Breast epithelium (tissue), 4 donors: ENCODE results near the gene GAS6. TPM values are rescaled to one million over a fixed set of nuclear protein-coding genes. Genes with fewer than 3 reads are reported as not detected.

Experiments used
- DNase-seq, 2 donors: peaks; one replicate each; pipeline ENCODE4 v3.0.0-alpha.2; 2019; ENCODE audit warnings: low spot score in 2 of 2
- H3K27ac ChIP-seq, 2 donors: fragments of 200-600 bp; sonication (generic) in 1 of 2; one replicate each; pipeline ENCODE4 v1.5.1; 2016 to 2019; ENCODE audit warnings: mild to moderate bottlenecking in 1 of 2
- H3K27me3 ChIP-seq, 2 donors: fragments of 200-600 bp; sonication (generic) in 1 of 2; one replicate each; pipeline versions ENCODE4 v1.5.1 to v1.6.0; 2017 to 2019; ENCODE audit warnings: control low read depth in 1 of 2, mild to moderate bottlenecking in 1 of 2
- H3K36me3 ChIP-seq: fragments of 200-600 bp; one replicate; pipeline ENCODE4 v1.5.1; 2019
- H3K4me1 ChIP-seq, 2 donors: fragments of 200-600 bp; sonication (generic); one replicate each; pipeline ENCODE4 v1.5.1; 2016 to 2019; ENCODE audit warnings: control low read depth in 1 of 2
- H3K4me3 ChIP-seq, 3 donors: fragments of 200-600 bp; sonication (generic); 1 replicate in 2 of 3; 2 replicates in 1 of 3; pipeline ENCODE4 v1.5.1; 2016 to 2019; ENCODE audit warnings: mild to moderate bottlenecking in 3 of 3, moderate library complexity in 2 of 3
- H3K9me3 ChIP-seq, 2 donors: fragments of 200-600 bp; sonication (generic) in 1 of 2; one replicate each; pipeline ENCODE4 v1.5.1; 2016 to 2019; ENCODE audit warnings: control low read depth in 1 of 2
- POLR2A ChIP-seq: fragments of 450-650 bp; IDR thresholded peaks from one replicate; pipeline ENCODE4 v1.6.1; 2016; ENCODE audit warnings: antibody characterized with exemption, mild to moderate bottlenecking, moderate library complexity
- POLR2AphosphoS5 ChIP-seq, 3 donors: sonication (generic); formaldehyde crosslinking; IDR thresholded peaks; one replicate each; pipeline ENCODE4 v1.6.1; 2017; ENCODE audit warnings: antibody characterized with exemption in 3 of 3
- intact Hi-C: fragments of 100-400 bp; cut with DNase I; formaldehyde crosslinking; loops from one replicate; pipeline ENCODE4 v1.15.1; 2023; ENCODE audit warnings: low total_unique reads
- total RNA-seq, 3 donors: library from RNA; depleted of rRNA; stranded (reverse); fragments of >200 nt; gene quantifications; one replicate each; pipeline ENCODE4 v1.1.0, GENCODE V29; 2016
- TF ChIP-seq, protein P1 (sequence below), 3 donors: fragments of 450-650 bp; IDR thresholded peaks; one replicate each; pipeline ENCODE4 v1.5.1; 2016 to 2017; ENCODE audit warnings: antibody characterized with exemption in 3 of 3, mild to moderate bottlenecking in 3 of 3, moderate library complexity in 3 of 3

GAS6 gene
- total RNA-seq, 3 donors from 2014 or later: 85.9 to 146 (median 103) TPM

DNA sequence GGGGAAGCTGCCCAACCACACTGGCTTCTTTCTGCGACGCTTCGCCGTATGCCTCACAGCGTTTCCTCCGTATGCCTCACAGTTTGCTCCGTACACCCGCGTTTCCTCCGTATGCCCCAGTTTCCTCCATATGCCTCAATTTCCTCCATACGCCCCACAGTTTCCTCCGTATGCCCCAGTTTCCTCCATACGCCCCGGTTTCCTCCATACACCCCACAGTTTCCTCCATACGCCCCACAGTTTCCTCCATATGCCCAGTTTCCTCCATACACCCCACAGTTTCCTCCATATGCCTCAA, 22.6 kb downstream of the GAS6 start:
- intact Hi-C loops: no loop called here
- H3K4me3 ChIP-seq: no peak overlapping the region
- H3K4me1 ChIP-seq: peaks cover 22 to 41% of the 10 kb centered on the region in 2 donors
- no peaks in the 10 kb centered on the region for H3K27me3 ChIP-seq
- DNase-seq: no peak
- H3K36me3 ChIP-seq: no peaks in the 10 kb centered on the region
- TF ChIP-seq POLR2AphosphoS5 (IDR thresholded peaks at IDR 0.05): no peak
- TF ChIP-seq, protein P1, sequence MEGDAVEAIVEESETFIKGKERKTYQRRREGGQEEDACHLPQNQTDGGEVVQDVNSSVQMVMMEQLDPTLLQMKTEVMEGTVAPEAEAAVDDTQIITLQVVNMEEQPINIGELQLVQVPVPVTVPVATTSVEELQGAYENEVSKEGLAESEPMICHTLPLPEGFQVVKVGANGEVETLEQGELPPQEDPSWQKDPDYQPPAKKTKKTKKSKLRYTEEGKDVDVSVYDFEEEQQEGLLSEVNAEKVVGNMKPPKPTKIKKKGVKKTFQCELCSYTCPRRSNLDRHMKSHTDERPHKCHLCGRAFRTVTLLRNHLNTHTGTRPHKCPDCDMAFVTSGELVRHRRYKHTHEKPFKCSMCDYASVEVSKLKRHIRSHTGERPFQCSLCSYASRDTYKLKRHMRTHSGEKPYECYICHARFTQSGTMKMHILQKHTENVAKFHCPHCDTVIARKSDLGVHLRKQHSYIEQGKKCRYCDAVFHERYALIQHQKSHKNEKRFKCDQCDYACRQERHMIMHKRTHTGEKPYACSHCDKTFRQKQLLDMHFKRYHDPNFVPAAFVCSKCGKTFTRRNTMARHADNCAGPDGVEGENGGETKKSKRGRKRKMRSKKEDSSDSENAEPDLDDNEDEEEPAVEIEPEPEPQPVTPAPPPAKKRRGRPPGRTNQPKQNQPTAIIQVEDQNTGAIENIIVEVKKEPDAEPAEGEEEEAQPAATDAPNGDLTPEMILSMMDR (IDR thresholded peaks at IDR 0.05): no peak
- peak overlapping the region in 1 of 2 donors; percentile 61 for H3K27ac ChIP-seq
- no peaks in the 10 kb centered on the region for H3K9me3 ChIP-seq

DNA sequence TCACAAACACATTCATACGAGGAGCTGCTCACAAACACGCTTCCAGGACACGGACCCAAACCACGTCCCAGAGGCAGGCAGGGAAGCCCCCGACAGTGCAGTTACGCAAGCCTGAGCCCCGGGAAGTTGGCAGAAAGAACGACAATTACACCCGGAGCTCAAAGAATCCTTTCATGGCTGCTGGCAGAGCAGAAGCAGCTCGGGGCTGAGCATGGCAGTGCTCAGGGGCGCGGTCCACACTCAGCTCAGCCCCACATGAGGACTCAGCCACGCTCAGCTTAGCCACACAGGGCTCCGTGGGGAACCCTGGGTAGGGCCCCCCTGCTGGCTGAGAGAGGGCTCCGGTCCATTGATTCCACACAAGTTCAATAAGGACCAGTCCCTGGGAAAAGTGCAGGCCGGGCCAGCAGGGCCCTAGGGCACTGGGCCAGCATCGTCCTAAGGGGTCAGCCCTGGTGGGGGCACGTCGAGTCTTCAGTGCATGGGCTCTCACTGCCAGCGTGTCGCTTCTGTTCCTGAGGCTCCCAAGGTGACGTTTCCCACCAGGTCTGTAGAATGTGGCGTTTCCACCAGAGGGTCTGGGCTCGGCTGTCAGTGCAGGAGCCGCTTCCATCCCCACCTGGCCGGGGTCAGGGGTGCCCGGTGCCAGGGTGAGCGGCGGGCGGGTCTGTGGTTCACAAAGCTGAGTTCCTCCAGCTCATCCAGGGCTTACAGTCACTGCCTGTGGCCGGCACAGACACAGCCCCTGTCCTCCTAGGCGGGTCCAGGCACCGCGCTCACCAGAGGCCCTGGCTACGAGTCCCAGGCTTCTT, 23.1 kb downstream of the GAS6 start:
- no peak overlapping the region for H3K4me3 ChIP-seq
- no peak for TF ChIP-seq POLR2AphosphoS5 (IDR thresholded peaks at IDR 0.05)
- TF ChIP-seq, protein P1 (IDR thresholded peaks at IDR 0.05): no peak
- no peak for TF ChIP-seq POLR2A
- H3K27me3 ChIP-seq: no peaks in the 10 kb centered on the region
- H3K36me3 ChIP-seq: no peaks in the 10 kb centered on the region
- H3K4me1 ChIP-seq: peaks cover 22 to 41% of the 10 kb centered on the region in 2 donors
- no peaks in the 10 kb centered on the region for H3K9me3 ChIP-seq
- intact Hi-C loops: no loop called here
- peak overlapping the region; percentile 61 to 70 for H3K27ac ChIP-seq
- DNase-seq: no peak

DNA sequence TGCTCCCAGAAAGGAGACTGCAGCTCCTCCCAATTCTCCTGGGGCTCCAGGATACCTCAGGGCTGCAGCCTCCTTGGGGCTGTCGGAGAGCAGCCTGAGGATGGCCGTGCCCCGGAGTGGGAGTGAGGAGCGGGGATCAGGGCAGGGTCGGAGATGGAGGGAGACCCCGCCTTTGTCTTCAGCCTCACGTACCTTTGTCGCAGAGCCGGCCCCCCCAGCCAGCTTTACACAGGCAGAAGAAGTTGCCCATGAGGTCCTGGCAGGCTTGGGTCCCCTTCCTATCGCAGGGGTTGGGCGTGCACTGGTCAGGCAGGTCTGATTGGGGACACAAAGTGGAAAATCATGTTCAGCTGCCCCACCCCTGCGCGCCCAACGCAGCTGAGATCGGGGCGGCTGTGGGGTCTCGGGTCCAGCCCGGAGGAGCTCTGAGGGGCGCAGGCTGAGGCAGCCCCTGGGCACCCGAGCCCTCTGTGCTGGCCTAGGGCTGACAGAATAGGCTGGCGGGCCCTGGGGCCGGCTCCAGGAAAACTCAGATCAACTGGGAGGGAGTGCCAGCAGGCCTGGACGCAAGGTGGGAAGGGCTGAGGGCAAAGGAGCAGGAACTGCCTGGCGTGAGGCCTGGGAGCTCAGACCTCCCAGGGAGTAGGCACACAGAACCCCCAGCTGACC, 24.2 kb downstream of the GAS6 start:
- Histone ChIP-seq H3K4me3 (no peak overlapping the region), H3K36me3 (no peaks in the 10 kb centered on the region), H3K27ac (peak overlapping the region; percentile 61 to 70), H3K4me1 (peaks cover 22 to 41% of the 10 kb centered on the region in 2 donors), H3K27me3 (no peaks in the 10 kb centered on the region), H3K9me3 (no peaks in the 10 kb centered on the region)
- DNase-seq: no peak
- intact Hi-C loops: no loop called here
- no peak for TF ChIP-seq POLR2AphosphoS5 (IDR thresholded peaks at IDR 0.05)
- TF ChIP-seq, protein P1 (IDR thresholded peaks at IDR 0.05): no peak
- no peak for TF ChIP-seq POLR2A

DNA sequence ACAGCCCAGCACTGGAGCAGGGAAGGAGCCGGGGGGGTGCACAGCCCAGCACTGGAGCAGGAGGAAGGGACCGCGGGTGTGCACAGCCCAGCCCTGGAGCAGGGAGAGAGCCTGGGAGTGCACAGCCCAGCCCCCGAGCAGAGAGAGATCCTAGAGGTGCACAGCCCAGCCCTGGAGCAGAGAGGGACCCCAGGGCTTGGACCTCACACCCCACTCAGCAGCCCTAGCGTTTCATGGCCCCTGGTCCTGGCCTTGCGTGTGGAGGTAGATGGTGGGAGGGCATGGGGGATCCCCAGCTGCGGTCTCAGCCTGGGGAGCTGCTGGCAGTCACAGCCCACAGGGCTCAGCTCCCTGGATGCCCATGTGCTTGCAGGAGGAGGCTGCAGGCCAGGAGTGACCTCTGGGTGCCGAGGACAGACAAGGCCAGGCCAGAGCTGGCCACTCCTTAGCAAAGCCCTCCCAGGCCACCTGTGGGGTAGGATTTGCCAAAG, 25.1 kb downstream of the GAS6 start:
- peak overlapping the region in 1 of 2 donors; percentile 70 for H3K27ac ChIP-seq
- no peaks in the 10 kb centered on the region for H3K27me3 ChIP-seq
- no peak for DNase-seq
- H3K9me3 ChIP-seq: no peaks in the 10 kb centered on the region
- peak overlapping the region in 2 of 3 donors; percentile 21 to 46 for H3K4me3 ChIP-seq
- peaks cover 22 to 41% of the 10 kb centered on the region in 2 donors for H3K4me1 ChIP-seq
- intact Hi-C loops: no loop called here
- H3K36me3 ChIP-seq: no peaks in the 10 kb centered on the region
- TF ChIP-seq POLR2AphosphoS5 (IDR thresholded peaks at IDR 0.05) (no peak), POLR2A (no peak)
- TF ChIP-seq, protein P1 (IDR thresholded peaks at IDR 0.05): no peak
